Measurements from ENCODE around the gene RTN4. TPM values are rescaled to one million over a fixed set of nuclear protein-coding genes. Genes with fewer than 3 reads are reported as not detected.

RTN4 gene
- total RNA-seq, 2 donors from 2014 or later = 112 to 215 TPM

DNA sequence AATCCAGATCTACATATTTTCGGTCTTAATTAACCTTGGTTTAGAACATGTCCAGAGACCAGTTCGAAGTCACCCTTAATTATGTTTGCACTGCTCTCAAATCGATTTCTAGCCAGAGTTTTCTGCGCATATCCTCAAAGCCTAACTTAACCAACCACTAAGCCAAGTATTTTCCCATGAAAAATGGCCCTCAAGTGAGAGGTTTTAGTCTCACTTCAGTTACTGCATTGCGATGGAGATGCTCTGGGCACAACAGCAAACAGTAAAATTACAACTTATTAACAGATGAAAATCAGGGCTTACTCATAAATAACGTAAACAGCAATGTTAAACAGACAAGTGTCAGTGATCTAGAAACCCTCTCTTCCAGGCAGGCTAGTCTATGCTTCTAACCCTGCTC, 4.5 kb downstream of the RTN4 start:
- intact Hi-C loops (cut with DNase I) = no loop called here
- H3K9me3 ChIP-seq = no peaks in the 10 kb centered on the region
- WGBS, 2 donors = 28 to 33% methylated on average over 6 of the region's 6 CpGs
- no peak for DNase-seq
- TF ChIP-seq POLR2A (IDR thresholded peaks at IDR 0.05) = no peak
- TF ChIP-seq, protein P1, sequence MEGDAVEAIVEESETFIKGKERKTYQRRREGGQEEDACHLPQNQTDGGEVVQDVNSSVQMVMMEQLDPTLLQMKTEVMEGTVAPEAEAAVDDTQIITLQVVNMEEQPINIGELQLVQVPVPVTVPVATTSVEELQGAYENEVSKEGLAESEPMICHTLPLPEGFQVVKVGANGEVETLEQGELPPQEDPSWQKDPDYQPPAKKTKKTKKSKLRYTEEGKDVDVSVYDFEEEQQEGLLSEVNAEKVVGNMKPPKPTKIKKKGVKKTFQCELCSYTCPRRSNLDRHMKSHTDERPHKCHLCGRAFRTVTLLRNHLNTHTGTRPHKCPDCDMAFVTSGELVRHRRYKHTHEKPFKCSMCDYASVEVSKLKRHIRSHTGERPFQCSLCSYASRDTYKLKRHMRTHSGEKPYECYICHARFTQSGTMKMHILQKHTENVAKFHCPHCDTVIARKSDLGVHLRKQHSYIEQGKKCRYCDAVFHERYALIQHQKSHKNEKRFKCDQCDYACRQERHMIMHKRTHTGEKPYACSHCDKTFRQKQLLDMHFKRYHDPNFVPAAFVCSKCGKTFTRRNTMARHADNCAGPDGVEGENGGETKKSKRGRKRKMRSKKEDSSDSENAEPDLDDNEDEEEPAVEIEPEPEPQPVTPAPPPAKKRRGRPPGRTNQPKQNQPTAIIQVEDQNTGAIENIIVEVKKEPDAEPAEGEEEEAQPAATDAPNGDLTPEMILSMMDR (IDR thresholded peaks at IDR 0.05) = no peak
- no peak for ATAC-seq
- H3K27ac ChIP-seq = peak overlapping the region in 3 of 4 donors; percentile 16 to 95 (median 19)
- H3K4me1 ChIP-seq = peaks cover 43% of the 10 kb centered on the region
- no peaks in the 10 kb centered on the region for H3K36me3 ChIP-seq (replicated peaks in 1 of 2; ENCODE audit: insufficient read depth in 1 of 2, low read depth in 2 of 2)
- H3K27me3 ChIP-seq = no peaks in the 10 kb centered on the region
- H3K4me3 ChIP-seq = no peak overlapping the region

DNA sequence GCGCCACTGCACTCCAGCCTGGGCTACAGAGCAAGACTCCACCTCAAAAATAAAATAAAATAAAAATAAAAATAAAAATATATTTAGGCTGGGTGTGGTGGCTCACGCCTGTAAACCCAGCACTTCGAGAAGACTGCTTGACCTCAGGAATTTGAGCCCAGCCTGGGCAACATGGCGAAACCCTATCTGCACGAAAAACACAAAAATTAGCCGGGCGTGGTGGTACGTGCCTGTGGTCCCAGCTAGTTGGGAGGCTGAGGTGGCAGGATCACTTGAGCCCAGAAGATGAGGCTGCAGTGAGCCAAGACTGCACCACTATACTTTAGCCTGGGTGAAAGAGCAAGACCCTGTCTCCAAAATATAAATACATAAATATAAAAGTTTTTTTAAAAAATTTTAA, 6.4 kb downstream of the RTN4 start:
- intact Hi-C loops (cut with DNase I) = no loop called here
- no peak for ATAC-seq
- DNase-seq = no peak
- no peaks in the 10 kb centered on the region for H3K9me3 ChIP-seq
- 95 to 97% methylated on average over 8 of the region's 8 CpGs for WGBS, 2 donors
- no peaks in the 10 kb centered on the region for H3K36me3 ChIP-seq (replicated peaks in 1 of 2; ENCODE audit: insufficient read depth in 1 of 2, low read depth in 2 of 2)
- no peak overlapping the region for H3K27ac ChIP-seq
- no peak overlapping the region for H3K4me3 ChIP-seq
- peaks cover 43% of the 10 kb centered on the region for H3K4me1 ChIP-seq
- TF ChIP-seq POLR2A (IDR thresholded peaks at IDR 0.05) = no peak
- TF ChIP-seq, protein P1 (IDR thresholded peaks at IDR 0.05) = no peak
- no peaks in the 10 kb centered on the region for H3K27me3 ChIP-seq

- TF ChIP-seq, protein P1 (IDR thresholded peaks at IDR 0.05) = no peak
- no peak for TF ChIP-seq POLR2A (IDR thresholded peaks at IDR 0.05)
- Histone ChIP-seq H3K27ac (no peak overlapping the region), H3K27me3 (no peaks in the 10 kb centered on the region), H3K36me3 (replicated peaks in 1 of 2; ENCODE audit: insufficient read depth in 1 of 2, low read depth in 2 of 2) (no peaks in the 10 kb centered on the region), H3K4me1 (peaks cover 17% of the 10 kb centered on the region), H3K4me3 (no peak overlapping the region), H3K9me3 (no peaks in the 10 kb centered on the region)
- DNase-seq (no peak), ATAC-seq (no peak)
- 73 to 92% methylated on average over 1 of the region's 1 CpG for WGBS, 2 donors
- intact Hi-C loops (cut with DNase I) = no loop called here
Measured at GRCh38 chr2:55038428-55038827, 11.8 kb downstream of the RTN4 start.

- no peaks in the 10 kb centered on the region for H3K36me3 ChIP-seq (replicated peaks in 1 of 2; ENCODE audit: insufficient read depth in 1 of 2, low read depth in 2 of 2)
- no peak overlapping the region for H3K4me3 ChIP-seq
- H3K27me3 ChIP-seq = no peaks in the 10 kb centered on the region
- intact Hi-C loops (cut with DNase I) = no loop called here
- peaks cover 6% of the 10 kb centered on the region for H3K4me1 ChIP-seq
- ATAC-seq (no peak), DNase-seq (no peak)
- 68 to 90% methylated on average over 2 of the region's 2 CpGs for WGBS, 2 donors
- no peaks in the 10 kb centered on the region for H3K9me3 ChIP-seq
- no peak overlapping the region for H3K27ac ChIP-seq
- no peak for TF ChIP-seq POLR2A (IDR thresholded peaks at IDR 0.05)
- TF ChIP-seq, protein P1 (IDR thresholded peaks at IDR 0.05) = no peak
Measured at GRCh38 chr2:55035716-55036115, 14.5 kb downstream of the RTN4 start.

- H3K9me3 ChIP-seq = no peaks in the 10 kb centered on the region
- intact Hi-C loops (cut with DNase I) = no loop called here
- DNase-seq (no peak), ATAC-seq (no peak)
- no peaks in the 10 kb centered on the region for H3K27me3 ChIP-seq
- 91 to 94% methylated on average over 2 of the region's 2 CpGs for WGBS, 2 donors
- H3K4me1 ChIP-seq = peaks cover 7% of the 10 kb centered on the region
- no peak overlapping the region for H3K4me3 ChIP-seq
- no peak overlapping the region for H3K27ac ChIP-seq
- no peaks in the 10 kb centered on the region for H3K36me3 ChIP-seq (replicated peaks in 1 of 2; ENCODE audit: insufficient read depth in 1 of 2, low read depth in 2 of 2)
- no peak for TF ChIP-seq POLR2A (IDR thresholded peaks at IDR 0.05)
- TF ChIP-seq, protein P1 (IDR thresholded peaks at IDR 0.05) = no peak
Measured at GRCh38 chr2:55033921-55034320, 16.3 kb downstream of the RTN4 start.

Data from body of pancreas (tissue), 4 donors.